GM15510 (cell line): ENCODE results near the gene TNRC6A.

ENCODE experiments used
- POLR2A ChIP-seq: IDR thresholded peaks from 3 replicates; pipeline ENCODE4 v1.6.1; 2011; ENCODE audit warnings: borderline replicate concordance; ENCODE audit not compliant: insufficient read length; ENCODE audit errors: extremely low read depth

Gene TNRC6A

DNA sequence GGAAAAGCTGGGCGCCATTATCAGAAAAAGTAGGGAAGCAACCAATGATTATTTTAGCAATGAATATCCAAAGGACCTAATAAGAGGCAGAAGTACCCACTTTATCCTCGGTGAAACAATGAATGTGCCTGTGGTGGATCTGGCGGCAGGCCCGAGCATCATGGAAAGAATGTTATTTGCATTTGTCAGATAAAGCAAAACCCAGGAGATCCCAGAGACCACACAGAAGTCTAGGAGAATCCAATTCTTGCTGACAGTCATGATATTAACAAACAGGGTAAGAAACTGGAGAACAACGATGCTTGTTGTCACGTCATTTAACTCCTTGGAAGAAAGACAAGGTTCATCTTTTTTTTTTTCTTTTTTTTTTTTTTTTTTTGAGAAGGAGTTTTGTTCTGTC lies 12.0 kb upstream of the TNRC6A start:
- no peak for TF ChIP-seq POLR2A

GRCh38 chr16:24718967-24719521 lies 10.4 kb upstream of the TNRC6A start:
- no peak for TF ChIP-seq POLR2A

DNA sequence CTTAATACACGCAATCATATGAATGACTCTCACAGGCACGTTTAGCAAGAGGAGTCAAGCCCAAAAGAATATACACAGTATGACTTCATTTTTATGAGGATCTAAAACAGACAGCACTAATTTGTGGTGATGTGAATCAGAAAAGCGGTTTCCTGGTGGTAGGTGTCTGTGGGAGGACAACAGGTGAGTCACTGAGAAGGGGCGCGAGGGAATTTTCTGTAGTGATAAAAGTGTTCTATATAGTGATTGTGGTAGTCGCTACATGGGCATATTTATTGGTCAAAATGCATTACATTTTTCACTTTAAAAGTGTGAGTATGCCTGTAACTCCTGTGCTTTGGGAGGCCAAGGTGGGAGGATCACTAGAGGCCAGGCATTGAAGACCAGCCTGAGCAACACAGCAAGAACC lies 7.6 kb upstream of the TNRC6A start:
- TF ChIP-seq POLR2A = no peak

DNA sequence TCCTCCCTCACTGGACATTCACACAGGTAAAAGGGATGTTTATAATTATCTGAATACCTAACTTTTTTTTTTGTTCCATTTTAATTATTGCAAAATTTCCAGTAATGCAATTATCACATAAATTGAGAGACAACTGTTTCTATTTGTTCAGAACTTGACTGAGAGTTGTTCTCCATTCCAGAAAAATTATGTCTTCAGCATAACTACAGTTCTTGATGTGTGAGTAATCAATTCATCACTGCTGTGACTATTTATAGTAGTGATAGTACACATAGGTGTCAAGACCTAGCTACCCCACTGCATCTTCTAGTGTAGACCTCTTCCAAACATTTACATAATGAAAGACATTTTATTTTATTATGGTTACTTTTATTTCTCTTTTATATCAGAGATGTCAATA lies 5.8 kb upstream of the TNRC6A start:
- no peak for TF ChIP-seq POLR2A

DNA sequence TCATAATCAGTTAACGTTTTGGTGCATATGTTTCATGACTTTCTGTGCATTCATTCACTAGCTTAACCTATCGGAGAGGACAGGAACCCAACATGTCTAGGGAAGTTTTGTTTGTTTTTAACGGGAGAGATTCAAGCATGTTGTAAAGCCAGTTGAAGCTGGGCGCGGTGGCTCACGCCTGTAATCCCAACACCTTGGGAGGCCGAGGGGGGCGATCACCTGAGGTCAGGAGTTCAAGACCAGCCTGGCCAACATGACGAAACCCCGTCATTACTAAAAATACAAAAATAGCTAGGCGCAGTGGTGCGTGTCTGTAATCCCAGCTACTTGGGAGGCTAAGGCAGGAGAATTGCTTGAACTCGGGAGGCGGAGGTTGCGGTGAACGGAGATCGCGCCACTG lies 1.4 kb upstream of the TNRC6A start:
- no peak for TF ChIP-seq POLR2A

- no peak for TF ChIP-seq POLR2A
Observed at GRCh38 chr16:24728891-24729242, 584 bp upstream of the TNRC6A start.

- TF ChIP-seq POLR2A = no peak
Observed at GRCh38 chr16:24729951-24730815, 732 bp downstream of the TNRC6A start.

DNA sequence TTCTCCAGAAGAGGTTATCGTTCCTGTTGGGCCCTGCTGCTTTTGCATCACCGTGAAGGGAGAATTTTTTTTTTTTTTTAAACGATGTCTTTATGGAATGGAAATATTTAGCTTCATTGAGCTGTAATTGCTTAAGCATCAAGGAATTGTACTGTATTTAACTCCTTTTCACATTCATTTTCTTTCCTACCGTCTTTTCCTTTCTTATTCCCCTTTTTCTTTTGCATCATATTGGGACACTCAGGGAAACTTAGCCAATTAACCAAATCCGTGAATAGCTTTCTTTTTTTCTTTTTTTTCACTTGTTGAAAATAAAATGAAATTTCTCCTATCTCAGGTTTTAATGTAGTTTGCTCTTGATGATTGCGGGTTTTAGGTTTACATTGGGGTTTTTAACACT lies 1.5 kb downstream of the TNRC6A start:
- TF ChIP-seq POLR2A = no peak

GRCh38 chr16:24731722-24732419 lies 2.4 kb downstream of the TNRC6A start:
- TF ChIP-seq POLR2A = no peak

GRCh38 chr16:24734382-24734781 lies 4.9 kb downstream of the TNRC6A start:
- TF ChIP-seq POLR2A = no peak

- TF ChIP-seq POLR2A = no peak
Observed at GRCh38 chr16:24736758-24737157, 7.3 kb downstream of the TNRC6A start.

DNA sequence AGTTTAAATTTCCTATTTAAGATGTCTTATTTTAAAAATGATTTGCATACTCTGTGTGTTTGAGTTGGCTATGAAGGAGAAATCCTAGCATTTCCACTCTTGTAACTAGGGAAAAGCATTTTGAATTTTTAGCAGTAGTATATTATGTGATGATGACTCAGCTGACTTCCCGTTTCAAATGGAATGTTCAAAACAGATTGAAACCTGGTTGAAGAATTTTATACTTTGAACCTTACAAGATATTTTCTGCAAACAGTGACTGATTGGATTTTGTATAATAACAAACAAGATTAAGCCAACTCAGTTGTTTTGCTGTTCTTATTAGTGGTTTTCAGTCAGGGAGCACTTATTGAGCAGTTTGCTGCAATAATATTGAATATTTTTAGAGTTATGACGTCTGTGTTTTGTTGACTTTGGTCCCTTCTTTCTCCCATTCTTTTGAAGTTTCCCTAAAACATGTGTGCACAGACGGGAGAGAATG lies 8.0 kb downstream of the TNRC6A start:
- TF ChIP-seq POLR2A = no peak

DNA sequence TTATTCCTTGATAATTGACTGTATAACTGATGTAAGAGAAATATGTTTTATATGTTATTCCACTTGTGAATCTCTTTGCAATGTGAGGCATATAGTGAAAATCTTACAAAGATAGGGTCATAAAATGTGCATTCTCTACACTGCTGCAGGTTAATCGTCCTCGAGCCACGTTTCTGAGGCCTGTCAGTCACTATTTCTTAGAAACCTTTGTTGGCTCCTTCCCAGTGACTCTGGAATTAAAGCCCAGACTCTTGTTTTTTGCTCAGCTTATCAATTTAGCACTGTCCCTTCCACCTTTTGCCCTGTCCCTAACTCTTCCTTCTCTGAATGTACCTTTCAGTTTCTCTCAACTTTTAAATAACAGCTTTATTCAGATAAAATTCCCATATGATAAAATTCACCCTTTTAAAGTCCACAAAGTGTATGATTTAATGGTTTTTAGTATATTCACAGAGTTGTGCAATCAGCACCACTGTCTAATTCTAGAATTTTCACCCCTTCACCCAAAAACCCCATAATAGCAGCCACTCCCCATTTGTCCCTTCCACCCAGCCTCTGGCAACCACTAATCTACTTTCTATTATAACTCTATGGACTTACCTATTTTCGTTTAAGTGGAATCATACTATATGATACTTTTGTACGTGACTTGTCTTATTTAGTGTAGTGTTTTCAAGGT lies 8.6 kb downstream of the TNRC6A start:
- TF ChIP-seq POLR2A = no peak

- no peak for TF ChIP-seq POLR2A
Observed at GRCh38 chr16:24738895-24739294, 9.4 kb downstream of the TNRC6A start.

DNA sequence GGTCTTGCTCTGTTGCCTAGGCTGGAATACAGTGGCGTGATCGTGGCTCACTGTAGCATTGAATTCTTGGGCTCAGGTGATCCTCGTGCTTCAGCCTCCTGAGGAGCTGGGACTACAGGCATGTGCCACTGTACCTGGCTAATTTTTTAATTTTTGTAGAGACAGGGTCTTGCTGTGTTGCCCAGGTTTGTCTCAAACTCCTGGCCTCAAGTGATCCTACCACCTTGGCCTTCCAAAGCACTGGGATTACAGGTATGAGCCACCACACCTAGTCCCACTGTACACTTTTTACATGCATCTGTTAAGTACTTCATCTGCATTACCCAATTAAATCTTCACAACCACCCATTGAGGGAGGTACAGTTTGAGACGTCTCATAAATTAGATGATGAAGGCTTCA lies 12.4 kb downstream of the TNRC6A start:
- TF ChIP-seq POLR2A = no peak

DNA sequence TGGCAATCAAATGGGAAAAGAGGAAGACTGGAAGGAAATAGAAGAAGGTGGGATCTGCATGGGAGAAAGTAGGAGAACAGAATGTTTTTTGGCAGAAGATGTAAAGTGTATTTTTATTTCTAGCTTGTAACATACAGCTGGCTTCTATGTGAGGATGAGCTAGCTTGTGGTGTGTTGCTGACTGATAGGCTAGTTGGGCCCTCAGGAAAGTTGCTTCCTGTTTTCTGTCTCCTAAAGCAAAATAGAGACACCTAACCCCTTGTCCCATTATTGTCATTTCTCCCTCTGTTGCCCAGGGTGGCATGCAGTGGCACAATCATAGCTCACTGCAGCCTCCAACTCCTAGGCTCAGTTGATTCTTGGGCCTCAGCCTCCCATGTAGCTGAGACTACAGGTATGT lies 15.9 kb downstream of the TNRC6A start:
- no peak for TF ChIP-seq POLR2A

- no peak for TF ChIP-seq POLR2A
Observed at GRCh38 chr16:24745791-24746190, 16.3 kb downstream of the TNRC6A start.
